CD4-positive, alpha-beta T cell treated with Interleukin-6 at 100 ng/mL for 8 hours (primary cell): ENCODE results near the gene BMAL2.

Experiments used
- DNase-seq: peaks from one replicate; pipeline ENCODE4 v3.0.0-alpha.2; 2020; ENCODE audit warnings: mixed read lengths, low spot score

Gene BMAL2, protein sequence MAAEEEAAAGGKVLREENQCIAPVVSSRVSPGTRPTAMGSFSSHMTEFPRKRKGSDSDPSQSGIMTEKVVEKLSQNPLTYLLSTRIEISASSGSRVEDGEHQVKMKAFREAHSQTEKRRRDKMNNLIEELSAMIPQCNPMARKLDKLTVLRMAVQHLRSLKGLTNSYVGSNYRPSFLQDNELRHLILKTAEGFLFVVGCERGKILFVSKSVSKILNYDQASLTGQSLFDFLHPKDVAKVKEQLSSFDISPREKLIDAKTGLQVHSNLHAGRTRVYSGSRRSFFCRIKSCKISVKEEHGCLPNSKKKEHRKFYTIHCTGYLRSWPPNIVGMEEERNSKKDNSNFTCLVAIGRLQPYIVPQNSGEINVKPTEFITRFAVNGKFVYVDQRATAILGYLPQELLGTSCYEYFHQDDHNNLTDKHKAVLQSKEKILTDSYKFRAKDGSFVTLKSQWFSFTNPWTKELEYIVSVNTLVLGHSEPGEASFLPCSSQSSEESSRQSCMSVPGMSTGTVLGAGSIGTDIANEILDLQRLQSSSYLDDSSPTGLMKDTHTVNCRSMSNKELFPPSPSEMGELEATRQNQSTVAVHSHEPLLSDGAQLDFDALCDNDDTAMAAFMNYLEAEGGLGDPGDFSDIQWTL

DNA sequence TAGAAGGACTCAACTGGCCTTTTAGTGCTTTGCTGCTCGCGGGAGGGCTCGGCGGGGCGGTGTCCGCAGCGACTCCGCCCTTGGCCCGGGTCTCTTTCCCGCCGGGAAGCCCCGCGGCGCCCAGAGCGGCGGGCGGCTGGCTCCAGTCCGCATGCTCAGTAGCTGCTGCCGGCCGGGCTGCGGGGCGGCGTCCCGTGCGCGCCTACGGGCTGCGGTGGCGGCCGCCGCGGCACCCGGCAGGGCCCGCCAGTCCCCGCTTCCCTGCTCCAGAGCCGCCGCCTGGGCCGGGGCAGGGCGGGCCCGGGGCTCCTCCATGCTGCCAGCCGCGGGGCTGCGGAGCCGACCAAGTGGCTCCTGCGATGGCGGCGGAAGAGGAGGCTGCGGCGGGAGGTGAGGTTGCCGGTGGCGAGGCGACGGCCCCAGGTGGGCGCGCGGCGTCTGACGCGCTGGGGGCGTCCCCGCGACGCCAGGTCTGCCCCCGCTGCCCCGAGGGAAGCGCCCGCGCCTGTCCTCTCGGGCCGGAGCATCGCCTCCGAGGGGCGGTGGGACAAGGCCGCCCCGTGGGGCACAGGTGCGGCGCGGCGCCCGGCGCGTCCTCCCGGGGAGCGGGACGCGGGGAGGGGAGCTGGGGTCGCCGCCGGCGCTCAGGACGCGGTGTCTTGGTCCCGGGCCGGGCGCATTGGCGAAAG, at the start of gene BMAL2:
BMAL2 (plus strand) TSS at position 123 of the 689 bp plus-strand sequence; CDS start at position 360, 237 bp downstream.
- peak; percentile 2 for DNase-seq

DNA sequence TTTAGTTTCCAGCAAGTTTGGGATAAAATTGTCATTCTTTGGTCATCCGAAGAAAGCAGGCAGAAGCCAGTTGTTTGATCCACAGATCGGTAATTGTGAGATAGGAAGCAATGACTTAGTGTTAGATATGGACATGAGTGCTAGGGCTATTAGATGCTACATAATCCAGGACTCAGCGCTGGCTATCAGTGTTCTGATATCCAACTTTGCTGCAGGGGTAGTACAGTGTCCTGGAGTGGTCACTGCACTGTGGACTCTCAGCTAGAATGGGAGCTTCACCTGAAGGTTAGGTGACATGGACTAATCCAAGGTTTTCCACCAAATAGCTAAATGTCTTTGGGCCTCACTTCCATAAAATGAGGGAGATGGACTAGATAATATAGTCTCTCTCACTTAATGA, 48.6 kb upstream of the BMAL2 start:
- no peak for DNase-seq

DNA sequence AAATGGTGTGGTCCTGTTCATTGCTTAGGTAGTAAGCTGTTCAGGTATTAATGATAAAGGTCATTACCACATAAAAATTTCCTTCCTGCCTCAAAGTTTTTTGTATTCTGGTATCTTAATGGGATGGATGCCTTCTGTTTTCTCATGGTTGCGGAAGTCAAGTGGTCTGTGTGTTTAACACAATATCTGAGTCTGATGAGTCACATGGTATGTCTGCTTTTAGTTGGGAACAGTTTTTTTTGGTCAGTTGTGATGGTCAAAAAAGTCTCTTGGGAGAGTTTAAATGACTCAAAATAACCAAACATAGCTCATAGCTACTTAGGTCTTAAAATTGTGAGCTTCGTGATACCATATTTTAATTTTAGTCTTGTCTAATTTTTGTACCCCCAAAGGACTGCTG, 47.9 kb upstream of the BMAL2 start:
- DNase-seq, result no peak

DNA sequence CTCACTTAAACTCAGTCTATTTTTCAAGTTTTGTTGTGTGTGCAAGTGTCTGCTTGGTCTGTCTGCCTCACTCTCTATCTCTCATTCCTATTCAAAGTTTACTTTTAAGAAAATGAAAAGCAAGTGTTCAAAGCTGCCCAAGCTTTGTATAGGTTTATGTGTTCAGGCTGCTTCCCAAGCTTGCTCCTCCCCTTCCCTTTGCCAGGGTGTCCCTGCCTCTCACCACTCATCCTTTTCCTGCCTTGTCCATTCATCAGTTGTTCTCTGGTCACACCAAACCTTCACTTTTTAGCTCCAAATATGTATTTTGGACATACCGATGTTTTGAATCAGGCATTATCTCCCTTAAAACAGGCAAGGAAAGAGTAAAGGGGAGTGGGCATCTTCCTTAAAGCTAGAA, 47.2 kb upstream of the BMAL2 start:
- no peak for DNase-seq

DNA sequence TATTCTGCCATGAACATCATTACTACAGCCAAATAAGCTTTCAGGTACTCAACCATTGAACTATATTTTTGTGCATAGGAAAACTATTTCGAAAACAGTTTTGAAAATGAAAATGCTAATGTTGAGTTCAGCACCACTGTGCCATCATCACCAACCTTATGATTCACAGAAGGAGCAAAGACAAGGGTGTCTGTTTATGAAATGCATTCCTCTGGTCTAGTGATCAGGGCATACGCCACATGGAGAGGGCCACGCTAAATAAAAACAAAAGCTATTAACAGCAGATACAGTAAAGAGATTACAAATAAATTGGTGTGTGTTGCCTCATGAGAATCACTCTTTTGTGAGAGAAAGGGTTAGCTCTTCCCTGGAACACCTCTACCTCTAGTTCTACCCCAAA, 43.2 kb upstream of the BMAL2 start:
- no peak for DNase-seq

DNA sequence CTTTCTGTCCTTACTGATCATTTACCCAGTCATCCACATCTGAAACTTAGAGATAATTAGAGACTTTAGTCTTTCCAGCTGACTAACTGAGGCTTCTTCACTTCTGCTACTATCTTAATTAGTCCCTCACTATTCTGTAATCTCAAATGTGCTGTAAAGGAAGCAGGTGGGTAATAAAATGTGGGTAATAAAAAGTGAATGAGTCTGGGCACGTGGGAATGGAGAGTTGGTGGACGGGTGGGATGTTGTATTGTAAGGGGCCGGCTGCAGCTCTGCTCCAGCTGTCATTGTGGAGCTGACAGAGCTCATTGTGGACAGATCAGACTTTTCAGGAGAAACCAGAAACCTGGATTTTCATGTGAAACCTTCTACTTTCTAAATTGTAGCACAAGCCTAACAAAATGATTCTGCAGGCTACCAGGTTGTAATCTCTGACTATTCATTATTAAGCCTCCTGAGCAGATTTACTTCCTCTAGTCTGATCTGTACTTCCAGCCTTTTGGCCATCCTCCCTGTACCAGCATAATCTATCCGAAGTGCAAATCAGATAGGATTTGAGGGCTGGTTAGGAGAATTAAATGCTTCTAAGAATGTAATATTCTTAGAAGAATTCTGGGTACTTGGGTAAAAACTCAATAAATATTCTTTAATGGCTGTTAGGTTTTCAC, 42.0 kb upstream of the BMAL2 start:
- DNase-seq, result no peak

DNA sequence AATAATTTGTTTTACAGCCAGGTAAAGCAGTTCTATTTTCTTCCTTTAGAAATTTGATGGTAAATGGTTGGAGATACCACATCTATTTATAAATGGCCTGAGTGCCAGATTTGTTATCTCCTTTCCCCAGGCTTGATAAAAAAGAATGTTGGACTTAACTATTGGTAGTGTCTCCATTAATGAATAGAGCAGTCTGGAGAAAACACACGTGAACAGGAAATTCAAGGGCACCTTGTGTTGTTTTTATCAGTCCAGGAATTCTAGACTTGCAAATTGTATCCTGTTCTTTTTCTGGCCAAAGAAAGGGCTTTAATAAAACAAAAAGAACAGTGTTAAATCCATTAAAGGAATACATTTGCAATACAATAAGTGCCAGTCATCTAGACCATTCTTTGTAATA, 40.8 kb upstream of the BMAL2 start:
- no peak for DNase-seq

DNA sequence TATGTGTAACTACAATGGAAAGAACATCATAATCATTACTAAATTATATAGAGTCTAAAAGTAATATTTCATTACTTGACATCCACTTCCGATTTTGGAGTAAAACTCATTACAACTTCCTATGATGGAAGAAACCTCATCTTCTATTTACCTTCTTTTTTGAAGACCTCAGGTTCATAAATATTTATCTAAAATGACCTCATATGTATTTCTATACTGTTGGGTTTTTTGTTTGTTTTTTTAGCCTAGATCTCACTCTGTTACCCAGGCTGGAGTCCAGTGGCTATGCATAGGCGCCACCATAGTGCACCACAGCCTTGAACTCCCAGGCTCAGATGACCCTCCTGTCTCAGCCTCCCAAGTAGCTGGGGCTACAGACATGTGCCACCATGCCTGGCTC, 39.9 kb upstream of the BMAL2 start:
- no peak for DNase-seq

DNA sequence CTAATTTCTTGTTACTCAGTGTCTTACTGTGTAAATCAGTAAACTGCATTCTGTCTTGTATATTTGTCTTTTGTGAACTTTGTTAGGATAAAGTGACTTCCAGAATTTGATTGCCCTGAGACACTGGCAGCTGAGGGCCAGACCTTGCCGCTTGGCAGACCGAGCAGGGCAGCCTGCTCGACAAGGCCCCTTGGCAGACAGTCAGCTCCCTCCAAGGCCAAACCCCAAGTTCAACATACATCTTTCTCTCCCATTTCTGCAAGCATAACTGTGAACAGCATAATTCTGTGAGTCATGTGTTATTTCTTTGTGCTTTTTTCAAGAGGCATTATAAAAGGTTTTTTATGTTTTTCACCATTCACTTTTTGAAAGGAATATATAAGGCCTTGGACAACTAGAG, 39.2 kb upstream of the BMAL2 start:
- no peak for DNase-seq

DNA sequence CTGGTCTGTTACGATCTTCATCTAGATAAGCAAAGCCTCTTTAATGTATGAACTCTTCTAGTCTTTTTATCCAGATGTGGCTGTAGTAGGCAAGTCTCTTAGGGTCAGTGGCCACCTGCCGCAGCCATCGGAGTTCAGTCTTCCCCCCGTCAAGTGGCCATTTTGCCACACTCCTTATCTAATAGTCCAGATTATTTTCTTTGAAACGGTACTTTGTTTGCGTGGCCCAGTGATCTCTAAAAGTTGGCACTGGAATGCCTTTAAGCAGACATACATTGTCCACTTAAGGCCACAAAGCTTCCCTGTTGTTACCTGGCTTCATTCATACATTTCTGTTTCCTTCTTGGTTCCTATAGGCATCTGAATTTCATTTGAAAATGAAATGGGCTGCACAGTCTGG, 36.0 kb upstream of the BMAL2 start:
- DNase-seq, result no peak

DNA sequence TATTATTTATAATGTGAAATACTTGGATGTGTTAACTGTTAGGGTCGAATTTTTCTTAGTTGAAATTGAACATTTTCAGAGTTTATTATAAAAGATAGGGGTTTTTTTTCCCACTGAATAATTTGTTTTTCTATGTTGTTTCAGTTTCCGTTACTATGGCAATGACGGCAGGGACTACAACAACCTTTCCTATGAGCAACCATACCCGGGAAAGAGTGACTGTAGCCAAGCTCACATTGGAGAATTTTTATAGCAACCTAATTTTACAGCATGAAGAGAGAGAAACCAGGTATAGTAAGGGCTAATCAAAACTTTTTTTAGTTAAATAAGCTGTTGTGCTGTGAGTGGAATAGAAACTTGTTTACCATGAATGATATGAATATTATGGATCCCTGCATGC, 35.1 kb upstream of the BMAL2 start:
- DNase-seq, result no peak

DNA sequence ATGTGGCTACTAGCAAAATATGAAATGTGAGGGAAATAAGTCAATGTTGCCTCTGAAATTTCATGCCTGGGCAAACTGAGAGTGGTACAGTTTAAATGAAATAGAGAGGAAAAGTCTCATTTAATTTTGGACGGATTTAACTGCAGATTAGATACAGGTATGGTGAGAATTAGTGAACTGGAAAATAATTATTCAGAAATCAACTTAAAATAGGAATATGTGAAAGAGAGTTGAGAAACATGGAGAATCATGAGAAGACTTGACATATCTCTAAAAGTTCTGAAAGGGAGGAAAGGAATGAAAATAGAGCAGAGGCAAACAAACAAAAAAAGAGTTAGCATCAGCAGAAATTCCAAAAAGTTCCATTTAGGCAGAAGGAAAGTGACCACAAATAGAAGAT, 33.5 kb upstream of the BMAL2 start:
- DNase-seq, result no peak

DNA sequence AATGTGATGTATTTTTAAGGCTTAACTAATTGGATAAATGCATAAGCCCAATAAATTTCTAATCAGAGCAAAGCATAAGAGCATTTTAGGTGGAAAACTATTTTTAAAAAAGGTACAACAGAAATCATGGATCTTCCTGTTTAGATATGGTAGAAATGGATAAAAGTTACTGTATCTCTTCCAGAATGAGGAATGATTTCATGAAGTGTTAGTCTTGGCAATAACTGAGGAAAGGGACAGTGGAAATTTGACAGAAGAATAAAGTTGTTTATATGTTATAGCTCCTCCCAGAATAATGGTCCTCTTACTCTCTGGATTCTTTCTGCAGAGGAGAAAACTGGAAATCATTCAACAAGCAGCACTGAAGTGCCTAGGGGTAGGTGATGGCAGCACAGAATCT, 32.4 kb upstream of the BMAL2 start:
- no peak for DNase-seq

DNA sequence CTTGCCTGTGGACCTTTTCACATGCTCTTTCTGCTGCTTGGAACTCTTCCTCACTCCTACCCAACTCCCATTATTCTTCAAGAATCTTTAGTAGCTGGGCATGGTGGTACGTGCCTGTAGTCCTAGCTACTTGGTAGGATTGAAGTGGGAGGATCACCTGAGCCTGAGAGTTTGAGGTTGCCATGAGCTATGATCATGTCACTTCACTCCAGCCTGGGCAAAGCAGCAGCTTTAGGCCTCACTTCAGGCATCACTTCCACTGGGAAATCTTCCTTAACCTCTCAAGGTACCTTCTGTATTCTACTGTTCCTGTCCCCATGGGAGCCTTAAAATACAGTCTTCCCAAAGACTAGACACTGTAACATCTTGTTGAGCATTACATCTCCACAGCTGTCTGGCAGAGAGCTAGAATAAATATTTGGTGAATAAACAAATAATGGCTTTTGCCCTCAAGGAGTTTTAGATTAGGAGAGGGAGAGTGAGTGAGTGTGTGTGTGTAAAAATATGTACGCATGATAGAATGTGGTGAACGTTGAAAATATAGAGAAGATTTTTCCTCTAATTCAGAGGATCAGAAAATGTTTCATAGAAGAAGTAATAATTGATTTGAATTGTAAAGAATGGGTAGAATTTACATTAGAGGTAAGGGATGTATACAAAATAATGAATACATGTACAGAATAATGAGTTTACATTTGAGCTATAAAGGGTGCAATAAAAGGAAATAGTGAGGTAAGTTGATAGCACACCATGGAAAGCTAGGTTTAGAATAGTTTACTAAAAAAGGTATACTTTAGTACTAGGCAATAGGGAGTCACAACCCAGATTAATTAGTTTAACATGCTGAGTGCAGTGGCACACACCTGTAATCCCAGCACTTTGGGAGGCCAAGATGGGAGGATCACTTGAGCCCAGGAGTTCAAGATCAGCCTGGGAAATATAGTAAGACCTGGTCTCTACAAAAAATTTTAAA, 29.2 kb upstream of the BMAL2 start:
- DNase-seq, result no peak

DNA sequence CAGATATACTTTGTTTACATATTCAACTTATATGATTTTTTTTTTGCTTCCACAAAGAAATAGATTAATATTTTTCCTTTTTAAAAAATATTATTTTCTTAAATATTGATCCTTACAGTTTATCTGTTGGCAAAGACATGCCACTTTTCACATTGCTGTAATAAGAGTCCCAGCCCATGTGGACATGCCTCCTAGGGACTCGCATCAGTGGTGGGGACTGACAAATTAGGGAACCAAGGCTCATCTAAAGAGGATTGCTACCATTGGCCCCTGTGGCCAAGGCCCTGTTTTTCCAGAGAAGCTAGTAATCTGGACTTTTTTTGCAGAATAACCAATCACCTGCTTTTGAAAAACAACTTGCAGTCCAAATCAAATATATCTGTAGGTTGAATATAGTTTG, 27.8 kb upstream of the BMAL2 start:
- DNase-seq, result no peak

DNA sequence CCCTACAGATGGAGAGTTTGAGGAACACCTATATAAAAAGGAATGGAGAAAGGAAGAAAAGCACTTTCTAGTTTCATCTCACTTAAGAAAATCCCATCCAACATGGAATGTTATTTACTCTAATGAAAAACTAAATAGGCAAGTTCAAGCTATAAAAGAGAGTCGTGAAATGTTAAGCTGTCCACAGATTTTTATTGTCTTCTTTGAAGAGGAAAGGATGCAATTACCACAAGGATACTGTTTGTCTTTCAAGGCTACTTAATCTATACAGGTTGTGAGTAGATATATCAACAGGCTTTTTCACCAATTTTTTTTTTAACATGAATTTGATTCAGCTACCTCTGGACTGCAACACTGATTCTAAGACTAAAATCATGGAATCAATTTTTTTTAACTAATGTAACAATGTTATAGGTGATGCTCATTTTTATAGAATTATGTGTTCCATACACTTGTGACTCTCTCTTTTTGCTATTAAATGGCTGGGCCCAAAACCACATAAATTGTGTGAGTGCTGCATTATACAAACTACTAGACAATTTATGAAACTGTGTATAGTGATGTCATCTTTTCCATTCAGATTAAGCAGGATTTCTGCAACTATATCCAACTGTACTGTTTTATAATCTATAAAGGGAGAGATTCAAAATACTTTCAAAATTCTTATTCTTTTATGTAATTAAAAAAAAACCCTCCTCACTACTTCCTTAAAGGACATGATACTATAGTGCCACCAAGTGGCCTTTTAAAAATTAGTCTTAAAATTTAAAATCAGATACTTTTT, 26.8 kb upstream of the BMAL2 start:
- peak; percentile 27 for DNase-seq

DNA sequence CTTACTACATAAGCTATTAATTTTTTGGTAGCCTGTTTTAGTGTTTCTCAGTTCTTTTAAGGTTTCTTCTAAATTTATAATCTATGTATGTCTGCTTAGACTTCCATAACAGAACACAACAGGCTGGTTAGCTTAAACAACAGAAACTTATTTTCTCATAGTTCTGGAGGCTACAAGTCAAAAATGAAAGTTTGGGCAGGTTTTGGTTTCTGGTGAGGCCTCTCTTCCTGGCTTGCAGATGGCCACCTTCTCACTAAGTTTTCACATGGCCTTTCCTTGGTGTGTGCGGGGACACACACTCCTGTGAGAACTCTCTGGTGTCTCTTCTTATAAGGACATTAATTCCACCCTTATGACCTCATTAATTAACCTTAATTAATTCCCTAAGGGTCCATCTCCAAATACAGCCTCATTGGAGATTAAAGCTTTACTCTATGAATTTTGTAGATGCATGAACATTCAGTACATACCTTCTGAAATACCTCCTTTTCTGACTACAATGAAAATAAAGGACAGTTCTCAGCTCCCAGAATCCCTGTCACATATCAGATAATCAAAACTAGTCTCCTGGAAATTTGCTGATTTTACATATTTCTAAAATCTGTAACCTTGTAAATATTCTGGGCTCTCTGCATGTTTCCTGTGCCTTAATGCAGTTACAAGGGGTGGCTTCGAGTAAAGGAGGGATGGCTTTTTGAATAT, 23.2 kb upstream of the BMAL2 start:
- DNase-seq, result no peak

DNA sequence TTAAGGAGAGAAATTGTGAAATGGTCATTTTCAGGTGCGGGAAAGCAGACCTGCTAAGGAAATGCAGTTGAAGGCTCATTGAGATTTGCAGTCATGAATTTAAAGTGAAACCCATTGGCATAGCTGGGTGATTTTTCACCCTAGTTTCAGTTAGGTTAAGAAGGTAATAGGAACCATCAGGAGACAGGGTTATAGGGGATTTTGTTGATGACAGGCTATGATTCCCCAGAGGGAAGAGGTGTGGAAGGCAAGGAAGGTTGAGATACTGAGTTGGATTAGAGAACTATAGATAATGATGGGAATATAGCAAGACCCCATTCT, 22.7 kb upstream of the BMAL2 start:
- no peak for DNase-seq

DNA sequence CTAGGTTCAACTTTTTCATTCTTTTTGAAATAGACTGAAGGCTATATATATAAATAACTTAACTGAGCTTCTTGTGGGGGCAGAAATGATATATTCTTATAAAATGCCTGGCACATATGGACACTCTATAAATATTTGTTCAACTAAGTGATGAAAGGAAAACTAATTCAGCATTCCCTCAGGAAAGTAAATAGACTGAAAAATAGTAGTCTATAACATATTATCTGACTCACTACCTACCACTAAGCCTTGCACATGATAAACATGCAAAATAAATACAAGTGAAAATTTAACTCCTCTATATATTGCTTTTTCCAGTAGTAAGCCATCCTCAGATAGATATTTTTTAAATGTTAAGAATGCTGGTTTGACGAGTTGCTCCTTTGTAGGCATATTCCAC, 15.7 kb upstream of the BMAL2 start:
- DNase-seq, result no peak

DNA sequence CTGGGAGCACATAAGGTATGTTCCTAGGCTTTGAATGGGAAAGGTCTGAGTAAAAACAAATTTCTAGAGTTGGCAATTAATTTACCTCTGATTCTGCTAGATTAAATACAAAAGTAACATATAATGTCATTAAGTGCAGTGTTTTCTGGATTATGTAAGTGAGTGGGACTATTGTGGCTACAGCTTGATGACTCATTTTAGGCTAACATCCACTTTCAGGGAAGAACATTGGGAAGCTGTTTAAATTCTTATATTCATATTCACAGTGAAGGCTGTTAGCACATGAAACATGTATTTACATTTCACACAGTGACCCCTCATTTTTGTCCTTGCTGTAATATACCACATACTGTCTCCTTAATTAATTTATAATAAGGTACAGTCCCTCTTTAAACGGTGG, 13.2 kb upstream of the BMAL2 start:
- no peak for DNase-seq
